ENCODE results near the gene SOX9. TPM values are rescaled to one million over a fixed set of nuclear protein-coding genes. Genes with fewer than 3 reads are reported as not detected.

The SOX9 gene
- total RNA-seq, 2 donors from 2014 or later: not detected

- Mint-ChIP-seq H3K9me3 (peaks cover 2 to 4% of the 10 kb centered on the region in 2 donors), H3K27ac (no peak overlapping the region), H3K4me3 (no peak overlapping the region), H3K27me3 (ENCODE audit: low read depth) (no peaks in the 10 kb centered on the region), H3K4me1 (ENCODE audit: low read depth) (no peaks in the 10 kb centered on the region), H3K36me3 (ENCODE audit: insufficient read depth in 2 of 2) (no peaks in the 10 kb centered on the region)
- no peak for ATAC-seq (replicated peaks in 1 of 2)
- no peak for DNase-seq
These were observed 22.4 kb downstream of the SOX9 start for GRCh38 chr17:72143245-72143644.

GRCh38 chr17:72144101-72144500 lies 23.3 kb downstream of the SOX9 start:
- ATAC-seq (replicated peaks in 1 of 2): no peak

GRCh38 chr17:72145562-72145961 lies 24.7 kb downstream of the SOX9 start:
- H3K27ac Mint-ChIP-seq: no peak overlapping the region
- H3K9me3 Mint-ChIP-seq: peaks cover 4 to 9% of the 10 kb centered on the region in 2 donors
- H3K36me3 Mint-ChIP-seq (ENCODE audit: insufficient read depth in 2 of 2): peaks cover 0 to 3% of the 10 kb centered on the region in 2 donors
- no peak for DNase-seq
- no peak for ATAC-seq (replicated peaks in 1 of 2)
- H3K4me1 Mint-ChIP-seq (ENCODE audit: low read depth): no peaks in the 10 kb centered on the region
- no peak overlapping the region for H3K4me3 Mint-ChIP-seq
- no peaks in the 10 kb centered on the region for H3K27me3 Mint-ChIP-seq (ENCODE audit: low read depth)

More at GRCh38 chr17:72144101-72144500, 23.3 kb downstream of the SOX9 start:
- H3K27ac Mint-ChIP-seq: no peak overlapping the region
- no peaks in the 10 kb centered on the region for H3K4me1 Mint-ChIP-seq (ENCODE audit: low read depth)
- no peak overlapping the region for H3K4me3 Mint-ChIP-seq
- DNase-seq: no peak
- peaks cover 4% of the 10 kb centered on the region in 2 donors for H3K9me3 Mint-ChIP-seq
- H3K36me3 Mint-ChIP-seq (ENCODE audit: insufficient read depth in 2 of 2): peaks cover 0 to 3% of the 10 kb centered on the region in 2 donors
- H3K27me3 Mint-ChIP-seq (ENCODE audit: low read depth): no peaks in the 10 kb centered on the region

GRCh38 chr17:72145962-72146361 lies 25.1 kb downstream of the SOX9 start:
- DNase-seq: no peak
- no peaks in the 10 kb centered on the region for H3K4me1 Mint-ChIP-seq (ENCODE audit: low read depth)

GRCh38 chr17:72146371-72146770 lies 25.6 kb downstream of the SOX9 start:
- peaks cover 4 to 9% of the 10 kb centered on the region in 2 donors for H3K9me3 Mint-ChIP-seq
- ATAC-seq (replicated peaks in 1 of 2) (no peak), DNase-seq (no peak)
- no peaks in the 10 kb centered on the region for H3K4me1 Mint-ChIP-seq (ENCODE audit: low read depth)
- H3K27me3 Mint-ChIP-seq (ENCODE audit: low read depth): no peaks in the 10 kb centered on the region
- H3K4me3 Mint-ChIP-seq: no peak overlapping the region
- no peak overlapping the region for H3K27ac Mint-ChIP-seq
- H3K36me3 Mint-ChIP-seq (ENCODE audit: insufficient read depth in 2 of 2): peaks cover 0 to 3% of the 10 kb centered on the region in 2 donors

More at GRCh38 chr17:72145962-72146361, 25.1 kb downstream of the SOX9 start:
- Mint-ChIP-seq H3K9me3 (peaks cover 4 to 9% of the 10 kb centered on the region in 2 donors), H3K4me3 (no peak overlapping the region), H3K36me3 (ENCODE audit: insufficient read depth in 2 of 2) (peaks cover 0 to 3% of the 10 kb centered on the region in 2 donors), H3K27me3 (ENCODE audit: low read depth) (no peaks in the 10 kb centered on the region), H3K27ac (no peak overlapping the region)
- ATAC-seq (replicated peaks in 1 of 2): no peak

- H3K9me3 Mint-ChIP-seq: peaks cover 2 to 9% of the 10 kb centered on the region in 2 donors
- ATAC-seq (replicated peaks in 1 of 2): no peak
These were observed 30.0 kb downstream of the SOX9 start for GRCh38 chr17:72150632-72151460.

GRCh38 chr17:72151565-72152386 lies 31.0 kb downstream of the SOX9 start:
- Mint-ChIP-seq H3K27ac (no peak overlapping the region), H3K4me1 (ENCODE audit: low read depth) (no peaks in the 10 kb centered on the region), H3K27me3 (ENCODE audit: low read depth) (no peaks in the 10 kb centered on the region), H3K9me3 (peaks cover 0 to 7% of the 10 kb centered on the region in 2 donors), H3K4me3 (no peak overlapping the region), H3K36me3 (ENCODE audit: insufficient read depth in 2 of 2) (peaks cover 0 to 3% of the 10 kb centered on the region in 2 donors)
- no peak for DNase-seq
- ATAC-seq (replicated peaks in 1 of 2): no peak

More at GRCh38 chr17:72150632-72151460, 30.0 kb downstream of the SOX9 start:
- Mint-ChIP-seq H3K4me1 (ENCODE audit: low read depth) (no peaks in the 10 kb centered on the region), H3K27me3 (ENCODE audit: low read depth) (no peaks in the 10 kb centered on the region), H3K4me3 (no peak overlapping the region), H3K27ac (no peak overlapping the region), H3K36me3 (ENCODE audit: insufficient read depth in 2 of 2) (peaks cover 0 to 3% of the 10 kb centered on the region in 2 donors)
- no peak for DNase-seq

GRCh38 chr17:72152387-72152929 lies 31.6 kb downstream of the SOX9 start:
- Mint-ChIP-seq H3K9me3 (peaks cover 0 to 7% of the 10 kb centered on the region in 2 donors), H3K4me3 (no peak overlapping the region), H3K27me3 (ENCODE audit: low read depth) (no peaks in the 10 kb centered on the region), H3K27ac (no peak overlapping the region), H3K4me1 (ENCODE audit: low read depth) (no peaks in the 10 kb centered on the region), H3K36me3 (ENCODE audit: insufficient read depth in 2 of 2) (peaks cover 0 to 3% of the 10 kb centered on the region in 2 donors)
- no peak for ATAC-seq (replicated peaks in 1 of 2)
- no peak for DNase-seq

- Mint-ChIP-seq H3K36me3 (ENCODE audit: insufficient read depth in 2 of 2) (no peaks in the 10 kb centered on the region), H3K4me3 (no peak overlapping the region), H3K27ac (no peak overlapping the region), H3K9me3 (peaks cover 6 to 7% of the 10 kb centered on the region in 2 donors), H3K4me1 (ENCODE audit: low read depth) (no peaks in the 10 kb centered on the region), H3K27me3 (ENCODE audit: low read depth) (no peaks in the 10 kb centered on the region)
- no peak for ATAC-seq (replicated peaks in 1 of 2)
- no peak for DNase-seq
These were observed 38.4 kb downstream of the SOX9 start for GRCh38 chr17:72158895-72159885.

GRCh38 chr17:72162569-72162968 lies 41.7 kb downstream of the SOX9 start:
- ATAC-seq (replicated peaks in 1 of 2) (no peak), DNase-seq (no peak)
- Mint-ChIP-seq H3K36me3 (ENCODE audit: insufficient read depth in 2 of 2) (no peaks in the 10 kb centered on the region), H3K9me3 (peaks cover 6 to 10% of the 10 kb centered on the region in 2 donors), H3K27me3 (ENCODE audit: low read depth) (no peaks in the 10 kb centered on the region), H3K27ac (no peak overlapping the region), H3K4me1 (ENCODE audit: low read depth) (no peaks in the 10 kb centered on the region), H3K4me3 (no peak overlapping the region)

GRCh38 chr17:72163474-72163873 lies 42.7 kb downstream of the SOX9 start:
- Mint-ChIP-seq H3K4me3 (no peak overlapping the region), H3K4me1 (ENCODE audit: low read depth) (no peaks in the 10 kb centered on the region), H3K27ac (no peak overlapping the region), H3K9me3 (peaks cover 8 to 10% of the 10 kb centered on the region in 2 donors), H3K27me3 (ENCODE audit: low read depth) (no peaks in the 10 kb centered on the region), H3K36me3 (ENCODE audit: insufficient read depth in 2 of 2) (no peaks in the 10 kb centered on the region)
- no peak for ATAC-seq (replicated peaks in 1 of 2)
- no peak for DNase-seq

GRCh38 chr17:72164158-72164739 lies 43.4 kb downstream of the SOX9 start:
- no peak overlapping the region for H3K27ac Mint-ChIP-seq
- H3K4me1 Mint-ChIP-seq (ENCODE audit: low read depth): no peaks in the 10 kb centered on the region
- DNase-seq (no peak), ATAC-seq (replicated peaks in 1 of 2) (no peak)
- H3K9me3 Mint-ChIP-seq: peaks cover 3 to 6% of the 10 kb centered on the region in 2 donors
- H3K27me3 Mint-ChIP-seq (ENCODE audit: low read depth): no peaks in the 10 kb centered on the region
- H3K36me3 Mint-ChIP-seq (ENCODE audit: insufficient read depth in 2 of 2): no peaks in the 10 kb centered on the region
- H3K4me3 Mint-ChIP-seq: no peak overlapping the region
